Large intestine (tissue), 3 donors: Measurements from ENCODE around the gene WDR64. TPM values are rescaled to one million over a fixed set of nuclear protein-coding genes. Genes with fewer than 3 reads are reported as not detected.

ENCODE experiments used
- DNase-seq, 2 donors: peaks; one replicate each; pipeline versions ENCODE4 v3.0.0 to v3.0.0-alpha.2; 2013
- H3K27ac ChIP-seq: one replicate; pipeline ENCODE4 v1.5.1; 2013; ENCODE audit warnings: low read length
- H3K27me3 ChIP-seq: 2 replicates; pipeline ENCODE4 v1.6.1; 2013; ENCODE audit warnings: low read length; ENCODE audit not compliant: control insufficient read depth, insufficient read depth
- H3K36me3 ChIP-seq: 2 replicates; pipeline ENCODE4 v1.6.1; 2013; ENCODE audit warnings: low read length; ENCODE audit not compliant: control insufficient read depth, insufficient read depth
- H3K4me1 ChIP-seq: one replicate; pipeline ENCODE4 v1.6.1; 2013; ENCODE audit warnings: low read length; ENCODE audit not compliant: control insufficient read depth, insufficient read depth
- H3K4me3 ChIP-seq: one replicate; pipeline ENCODE4 v1.5.1; 2013; ENCODE audit warnings: low read length
- H3K9me3 ChIP-seq: one replicate; pipeline ENCODE4 v1.6.1; 2013; ENCODE audit warnings: mild to moderate bottlenecking, low read depth, low read length, moderate library complexity; ENCODE audit not compliant: control insufficient read depth
- WGBS: methylation state at CpG from one replicate; pipeline ENCODE4 v1.1.5; 2013; ENCODE audit warnings: low lambda C conversion rate; ENCODE audit not compliant: insufficient coverage; 5-methylcytosine and 5-hydroxymethylcytosine counted together
- polyA plus RNA-seq: library from polyadenylated mRNA; unstranded; fragments of 120-200 nt; gene quantifications from one replicate; pipeline ENCODE4 v1.2.1, GENCODE V29; 2013

Gene WDR64
- polyA plus RNA-seq, 1 donor = 0.03 TPM

GRCh38 chr1:241770115-241770514 is 118.0 kb downstream of the WDR64 start:
- no peaks in the 10 kb centered on the region for H3K9me3 ChIP-seq
- DNase-seq = peak in 1 of 2 donors; percentile 16
- H3K4me3 ChIP-seq = no peak overlapping the region

GRCh38 chr1:241771117-241771516 is 119.0 kb downstream of the WDR64 start:
- no peaks in the 10 kb centered on the region for H3K9me3 ChIP-seq
- no peak overlapping the region for H3K27ac ChIP-seq
- no peaks in the 10 kb centered on the region for H3K4me1 ChIP-seq
- WGBS = no CpG with 5 or more reads among the region's 2 CpGs
- peak in 1 of 2 donors; percentile 49 for DNase-seq
- H3K27me3 ChIP-seq = no peaks in the 10 kb centered on the region
- H3K4me3 ChIP-seq = no peak overlapping the region
- no peaks in the 10 kb centered on the region for H3K36me3 ChIP-seq

More at GRCh38 chr1:241770115-241770514, 118.0 kb downstream of the WDR64 start:
- Histone ChIP-seq H3K27ac (no peak overlapping the region), H3K36me3 (no peaks in the 10 kb centered on the region), H3K4me1 (no peaks in the 10 kb centered on the region), H3K27me3 (no peaks in the 10 kb centered on the region)
- no CpG with 5 or more reads among the region's 1 CpG for WGBS

- no CpG with 5 or more reads among the region's 4 CpGs for WGBS
- Histone ChIP-seq H3K9me3 (no peaks in the 10 kb centered on the region), H3K27ac (no peak overlapping the region), H3K4me1 (no peaks in the 10 kb centered on the region), H3K36me3 (no peaks in the 10 kb centered on the region), H3K4me3 (no peak overlapping the region), H3K27me3 (no peaks in the 10 kb centered on the region)
- no peak for DNase-seq
Observed at GRCh38 chr1:241772932-241773500, 120.9 kb downstream of the WDR64 start.

DNA sequence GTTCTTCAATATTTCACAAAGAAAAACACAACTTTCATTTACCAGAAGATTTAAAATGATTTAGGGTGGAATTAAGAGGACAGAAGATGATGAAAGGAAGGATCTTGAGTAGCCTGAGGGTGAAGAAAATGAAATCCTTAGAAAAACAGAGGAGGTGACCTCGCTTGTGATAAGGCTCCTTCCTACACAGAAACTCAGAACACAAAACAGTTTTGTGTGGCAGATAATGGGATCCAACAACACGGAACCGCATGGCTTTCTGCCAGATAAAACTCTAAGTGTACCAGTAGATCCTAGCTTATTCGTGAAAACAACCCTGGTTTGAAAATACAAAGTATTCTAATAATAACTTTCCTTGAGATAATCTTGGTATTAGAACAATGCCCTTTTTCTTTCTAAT is 121.9 kb downstream of the WDR64 start:
- H3K4me3 ChIP-seq = no peak overlapping the region
- H3K27ac ChIP-seq = no peak overlapping the region
- DNase-seq = no peak
- H3K9me3 ChIP-seq = no peaks in the 10 kb centered on the region
- no peaks in the 10 kb centered on the region for H3K4me1 ChIP-seq
- no peaks in the 10 kb centered on the region for H3K36me3 ChIP-seq
- WGBS = 20% methylated on average over 1 of the region's 4 CpGs
- H3K27me3 ChIP-seq = no peaks in the 10 kb centered on the region

DNA sequence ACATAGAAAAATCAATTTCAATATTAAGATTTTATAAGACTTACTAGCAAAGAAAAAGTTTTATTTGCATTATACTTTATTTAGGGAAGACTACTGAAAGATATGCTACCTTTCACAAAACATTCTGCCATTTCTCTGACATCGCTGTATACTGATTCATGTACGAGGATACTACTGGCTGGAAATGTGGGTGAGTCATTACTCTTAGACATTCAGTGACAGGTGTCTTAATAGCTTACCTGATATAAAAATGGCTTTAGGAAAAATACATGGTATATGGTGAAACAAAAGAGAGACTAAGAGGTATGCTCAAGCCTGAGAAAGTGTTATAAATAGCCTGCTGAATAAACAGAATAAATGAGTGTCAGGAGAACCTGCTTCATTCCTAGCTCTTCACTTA is 122.9 kb downstream of the WDR64 start:
- Histone ChIP-seq H3K27me3 (no peaks in the 10 kb centered on the region), H3K4me3 (no peak overlapping the region), H3K9me3 (no peaks in the 10 kb centered on the region), H3K27ac (no peak overlapping the region), H3K4me1 (no peaks in the 10 kb centered on the region), H3K36me3 (no peaks in the 10 kb centered on the region)
- DNase-seq = no peak
- 100% methylated on average over 1 of the region's 2 CpGs for WGBS

DNA sequence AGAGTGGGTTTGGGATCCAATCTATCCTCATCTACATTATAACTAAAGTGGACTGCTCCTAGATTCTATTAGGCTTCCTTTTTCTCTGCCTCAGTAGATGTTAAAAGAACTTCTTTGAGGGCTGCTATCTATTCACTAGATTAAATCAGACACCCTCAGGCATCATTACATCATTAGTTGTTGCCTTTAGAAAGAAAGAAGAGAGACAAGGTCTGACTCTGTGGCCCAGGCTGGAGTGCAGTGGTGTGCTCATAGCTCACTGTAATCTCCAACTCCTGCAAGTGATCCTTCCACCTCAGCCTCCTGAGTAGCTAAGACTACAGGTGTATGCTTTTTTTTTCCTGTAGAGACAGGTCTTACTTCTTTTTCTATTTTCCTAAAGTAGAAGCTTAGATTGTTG is 124.8 kb downstream of the WDR64 start:
- no peak overlapping the region for H3K4me3 ChIP-seq
- no peak for DNase-seq
- no peaks in the 10 kb centered on the region for H3K4me1 ChIP-seq
- no peak overlapping the region for H3K27ac ChIP-seq
- no peaks in the 10 kb centered on the region for H3K27me3 ChIP-seq
- no peaks in the 10 kb centered on the region for H3K36me3 ChIP-seq
- no peaks in the 10 kb centered on the region for H3K9me3 ChIP-seq

GRCh38 chr1:241778117-241778516 is 126.0 kb downstream of the WDR64 start:
- H3K36me3 ChIP-seq = no peaks in the 10 kb centered on the region
- H3K9me3 ChIP-seq = no peaks in the 10 kb centered on the region
- DNase-seq = no peak
- no peaks in the 10 kb centered on the region for H3K27me3 ChIP-seq
- no peaks in the 10 kb centered on the region for H3K4me1 ChIP-seq
- no peak overlapping the region for H3K27ac ChIP-seq
- WGBS = 60% methylated on average over 1 of the region's 1 CpG
- H3K4me3 ChIP-seq = no peak overlapping the region

GRCh38 chr1:241779897-241780296 is 127.8 kb downstream of the WDR64 start:
- Histone ChIP-seq H3K9me3 (no peaks in the 10 kb centered on the region), H3K4me3 (no peak overlapping the region), H3K27me3 (no peaks in the 10 kb centered on the region), H3K4me1 (no peaks in the 10 kb centered on the region), H3K36me3 (no peaks in the 10 kb centered on the region), H3K27ac (no peak overlapping the region)
- no peak for DNase-seq
- no CpG with 5 or more reads among the region's 1 CpG for WGBS

- no peaks in the 10 kb centered on the region for H3K9me3 ChIP-seq
- no peaks in the 10 kb centered on the region for H3K27me3 ChIP-seq
- no CpG with 5 or more reads among the region's 4 CpGs for WGBS
- no peaks in the 10 kb centered on the region for H3K4me1 ChIP-seq
- no peak for DNase-seq
- H3K27ac ChIP-seq = no peak overlapping the region
- H3K4me3 ChIP-seq = no peak overlapping the region
- H3K36me3 ChIP-seq = no peaks in the 10 kb centered on the region
Observed at GRCh38 chr1:241782396-241782795, 130.3 kb downstream of the WDR64 start.

- no peaks in the 10 kb centered on the region for H3K36me3 ChIP-seq
- H3K4me3 ChIP-seq = no peak overlapping the region
- DNase-seq = no peak
- no peak overlapping the region for H3K27ac ChIP-seq
- no peaks in the 10 kb centered on the region for H3K9me3 ChIP-seq
- WGBS = 95% methylated on average over 4 of the region's 4 CpGs
- H3K27me3 ChIP-seq = no peaks in the 10 kb centered on the region
- no peaks in the 10 kb centered on the region for H3K4me1 ChIP-seq
Observed at GRCh38 chr1:241787691-241788090, 135.6 kb downstream of the WDR64 start.

DNA sequence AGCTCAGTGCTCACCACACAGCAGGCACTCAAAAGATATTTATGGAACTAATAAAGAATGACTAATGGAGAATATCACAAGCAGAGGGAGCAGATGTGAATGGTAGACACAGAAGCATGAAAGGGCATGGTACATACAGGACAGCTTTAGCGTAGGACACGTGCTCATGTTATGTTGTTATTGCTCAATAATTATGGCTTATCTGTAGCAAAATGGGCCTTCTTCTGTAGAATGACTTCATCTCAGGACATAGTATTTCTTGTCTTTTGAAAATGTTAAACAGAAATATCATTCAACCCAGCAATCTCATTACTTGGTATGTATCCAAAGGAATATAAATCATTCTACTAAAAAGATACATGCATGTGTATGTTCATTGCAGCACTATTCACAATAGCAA is 137.0 kb downstream of the WDR64 start:
- no peaks in the 10 kb centered on the region for H3K9me3 ChIP-seq
- 80% methylated on average over 1 of the region's 2 CpGs for WGBS
- no peaks in the 10 kb centered on the region for H3K27me3 ChIP-seq
- H3K36me3 ChIP-seq = no peaks in the 10 kb centered on the region
- H3K4me3 ChIP-seq = no peak overlapping the region
- H3K4me1 ChIP-seq = no peaks in the 10 kb centered on the region
- DNase-seq = no peak
- no peak overlapping the region for H3K27ac ChIP-seq
